ENCODE data around the gene MELTF. TPM values are rescaled to one million over a fixed set of nuclear protein-coding genes. Genes with fewer than 3 reads are reported as not detected.

Gene MELTF
- polyA plus RNA-seq, 1 donor from 2014 or later, result 0.09 TPM

DNA sequence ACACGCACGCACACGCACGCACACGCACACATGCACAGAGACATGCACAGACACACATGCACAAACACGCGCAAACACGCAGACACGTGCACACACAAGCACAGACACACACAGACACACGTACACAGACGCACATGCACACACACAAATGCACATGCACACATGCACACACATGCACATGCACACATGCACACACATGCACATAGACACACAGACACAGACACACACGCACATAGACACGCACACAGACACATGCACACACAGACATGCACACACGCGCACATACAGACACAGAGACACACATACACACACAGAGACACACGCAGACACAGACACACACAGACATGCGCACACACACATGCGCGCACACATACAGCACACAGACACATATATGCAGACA is 34.6 kb downstream of the MELTF start:
- no peak overlapping the region for H3K4me3 ChIP-seq (ENCODE audit: low read length)
- H3K9ac ChIP-seq (ENCODE audit: low read length), result no peak overlapping the region
- H3K9me2 ChIP-seq (ENCODE audit: insufficient read depth, low read length), result no peaks in the 10 kb centered on the region
- no peaks in the 10 kb centered on the region for H4K20me1 ChIP-seq (ENCODE audit: insufficient read depth)
- H3K27me3 ChIP-seq (ENCODE audit: insufficient read depth, low read depth, low read length), result no peaks in the 10 kb centered on the region
- H3K27ac ChIP-seq (ENCODE audit: low read length), result no peak overlapping the region
- no peak overlapping the region for H2AFZ ChIP-seq (ENCODE audit: low read depth, low read length)
- no peaks in the 10 kb centered on the region for H3K36me3 ChIP-seq (ENCODE audit: insufficient read depth, low read length)
- no peaks in the 10 kb centered on the region for H3K9me3 ChIP-seq (ENCODE audit: low read length)
- no peak overlapping the region for H3K4me2 ChIP-seq (ENCODE audit: low read length)
- H3F3A ChIP-seq (ENCODE audit: insufficient read depth, low read length, poor library complexity, severe bottlenecking), result no peaks in the 10 kb centered on the region
- TF ChIP-seq EP300 (conservative IDR thresholded peaks at IDR 0.05; ENCODE audit: poor library complexity, severe bottlenecking) (no peak), SMC3 (conservative IDR thresholded peaks at IDR 0.05; ENCODE audit: poor library complexity) (no peak), EZH2 (IDR thresholded peaks at IDR 0.05; ENCODE audit: borderline replicate concordance, insufficient read depth, low read length, poor library complexity, severe bottlenecking) (no peak)
- TF ChIP-seq, protein P1, sequence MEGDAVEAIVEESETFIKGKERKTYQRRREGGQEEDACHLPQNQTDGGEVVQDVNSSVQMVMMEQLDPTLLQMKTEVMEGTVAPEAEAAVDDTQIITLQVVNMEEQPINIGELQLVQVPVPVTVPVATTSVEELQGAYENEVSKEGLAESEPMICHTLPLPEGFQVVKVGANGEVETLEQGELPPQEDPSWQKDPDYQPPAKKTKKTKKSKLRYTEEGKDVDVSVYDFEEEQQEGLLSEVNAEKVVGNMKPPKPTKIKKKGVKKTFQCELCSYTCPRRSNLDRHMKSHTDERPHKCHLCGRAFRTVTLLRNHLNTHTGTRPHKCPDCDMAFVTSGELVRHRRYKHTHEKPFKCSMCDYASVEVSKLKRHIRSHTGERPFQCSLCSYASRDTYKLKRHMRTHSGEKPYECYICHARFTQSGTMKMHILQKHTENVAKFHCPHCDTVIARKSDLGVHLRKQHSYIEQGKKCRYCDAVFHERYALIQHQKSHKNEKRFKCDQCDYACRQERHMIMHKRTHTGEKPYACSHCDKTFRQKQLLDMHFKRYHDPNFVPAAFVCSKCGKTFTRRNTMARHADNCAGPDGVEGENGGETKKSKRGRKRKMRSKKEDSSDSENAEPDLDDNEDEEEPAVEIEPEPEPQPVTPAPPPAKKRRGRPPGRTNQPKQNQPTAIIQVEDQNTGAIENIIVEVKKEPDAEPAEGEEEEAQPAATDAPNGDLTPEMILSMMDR (IDR thresholded peaks at IDR 0.05; ENCODE audit: poor library complexity, severe bottlenecking), result no peak
- H3K79me2 ChIP-seq (replicated peaks; ENCODE audit: insufficient read depth, low read length), result no peaks in the 10 kb centered on the region

DNA sequence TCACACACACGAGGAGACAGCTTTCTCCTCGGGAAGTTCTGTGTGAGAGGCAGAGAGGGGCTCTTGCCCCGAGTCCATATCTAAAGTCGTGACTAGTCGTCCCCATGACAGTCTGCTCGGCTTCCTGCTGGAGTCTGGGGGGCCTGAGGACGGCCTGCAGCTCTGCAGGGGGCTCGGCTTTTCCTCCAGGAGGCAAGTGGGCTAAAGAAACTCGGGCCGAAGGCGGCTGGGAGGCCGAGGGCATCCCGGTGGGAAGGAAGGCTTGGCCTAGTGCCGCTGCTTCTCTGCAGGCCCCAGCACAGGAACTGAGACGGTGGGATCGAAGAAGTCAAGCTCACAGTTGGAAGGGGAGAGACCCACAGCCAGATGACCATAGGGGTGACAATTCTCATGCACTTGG is 35.6 kb downstream of the MELTF start:
- no peaks in the 10 kb centered on the region for H3K9me3 ChIP-seq (ENCODE audit: low read length)
- H2AFZ ChIP-seq (ENCODE audit: low read depth, low read length), result no peak overlapping the region
- H3K9me2 ChIP-seq (ENCODE audit: insufficient read depth, low read length), result no peaks in the 10 kb centered on the region
- no peak overlapping the region for H3K27ac ChIP-seq (ENCODE audit: low read length)
- no peak overlapping the region for H3K9ac ChIP-seq (ENCODE audit: low read length)
- TF ChIP-seq RAD21 (conservative IDR thresholded peaks at IDR 0.05) (no peak), EZH2 (IDR thresholded peaks at IDR 0.05; ENCODE audit: borderline replicate concordance, insufficient read depth, low read length, poor library complexity, severe bottlenecking) (no peak)
- H3F3A ChIP-seq (ENCODE audit: insufficient read depth, low read length, poor library complexity, severe bottlenecking), result no peaks in the 10 kb centered on the region
- no peak overlapping the region for H3K4me3 ChIP-seq (ENCODE audit: low read length)
- H3K79me2 ChIP-seq (replicated peaks; ENCODE audit: insufficient read depth, low read length), result no peaks in the 10 kb centered on the region
- no peak overlapping the region for H3K4me2 ChIP-seq (ENCODE audit: low read length)
- no peaks in the 10 kb centered on the region for H4K20me1 ChIP-seq (ENCODE audit: insufficient read depth)
- H3K27me3 ChIP-seq (ENCODE audit: insufficient read depth, low read depth, low read length), result no peaks in the 10 kb centered on the region
- no peaks in the 10 kb centered on the region for H3K36me3 ChIP-seq (ENCODE audit: insufficient read depth, low read length)

DNA sequence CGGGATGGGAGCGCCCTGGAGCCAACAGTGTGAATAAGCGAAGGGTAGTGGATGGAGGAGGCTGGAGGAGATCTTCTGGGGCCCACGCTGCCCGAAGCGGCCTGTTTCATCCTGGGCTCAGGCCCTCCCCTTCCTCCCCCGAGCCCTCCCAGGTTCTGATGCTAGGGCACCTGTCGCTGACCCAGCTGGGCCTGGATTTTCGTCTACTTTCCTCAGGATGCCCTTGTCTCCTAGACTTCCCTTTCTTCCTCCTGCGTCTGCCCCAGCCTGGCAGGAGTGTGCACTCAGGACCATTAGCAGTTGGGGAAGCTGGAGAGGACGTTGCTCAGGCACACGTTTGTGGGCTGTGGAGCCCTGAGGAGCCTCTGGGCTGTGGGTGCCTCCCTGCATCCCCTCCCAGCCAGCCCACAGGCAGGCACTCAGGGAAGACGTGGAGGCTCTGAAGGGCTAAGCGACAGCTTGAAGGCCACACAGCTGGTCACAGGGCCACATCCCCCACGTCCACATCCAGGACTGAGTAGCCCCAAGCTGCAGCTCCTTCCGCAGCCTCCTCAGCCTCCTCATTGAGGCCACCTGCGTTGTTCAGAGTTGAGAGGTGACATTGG is 37.1 kb downstream of the MELTF start:
- no peaks in the 10 kb centered on the region for H3K9me2 ChIP-seq (ENCODE audit: insufficient read depth, low read length)
- H3K79me2 ChIP-seq (replicated peaks; ENCODE audit: insufficient read depth, low read length), result no peaks in the 10 kb centered on the region
- H4K20me1 ChIP-seq (ENCODE audit: insufficient read depth), result no peaks in the 10 kb centered on the region
- no peaks in the 10 kb centered on the region for H3K27me3 ChIP-seq (ENCODE audit: insufficient read depth, low read depth, low read length)
- H3K4me2 ChIP-seq (ENCODE audit: low read length), result no peak overlapping the region
- no peak for TF ChIP-seq MXI1 (conservative IDR thresholded peaks at IDR 0.05; ENCODE audit: poor library complexity, severe bottlenecking)
- no peak for TF ChIP-seq RAD21 (conservative IDR thresholded peaks at IDR 0.05)
- no peak for TF ChIP-seq EZH2 (IDR thresholded peaks at IDR 0.05; ENCODE audit: borderline replicate concordance, insufficient read depth, low read length, poor library complexity, severe bottlenecking)
- no peak for TF ChIP-seq TAF1 (IDR thresholded peaks at IDR 0.05; ENCODE audit: low read depth)
- no peak for TF ChIP-seq EP300 (conservative IDR thresholded peaks at IDR 0.05; ENCODE audit: poor library complexity, severe bottlenecking)
- TF ChIP-seq POLR2AphosphoS5 (IDR thresholded peaks at IDR 0.05), result no peak
- H2AFZ ChIP-seq (ENCODE audit: low read depth, low read length), result no peak overlapping the region
- no peaks in the 10 kb centered on the region for H3K9me3 ChIP-seq (ENCODE audit: low read length)
- no peak overlapping the region for H3K4me3 ChIP-seq (ENCODE audit: low read length)
- H3K27ac ChIP-seq (ENCODE audit: low read length), result no peak overlapping the region
- H3K9ac ChIP-seq (ENCODE audit: low read length), result no peak overlapping the region
- no peaks in the 10 kb centered on the region for H3F3A ChIP-seq (ENCODE audit: insufficient read depth, low read length, poor library complexity, severe bottlenecking)
- no peaks in the 10 kb centered on the region for H3K36me3 ChIP-seq (ENCODE audit: insufficient read depth, low read length)
